NCI-H2107 treated with DMSO at 0.1 percent for 48 hours (cell line): ENCODE results near the gene CFAP20.
A peak's percentile ranks its signal among the peaks of the same experiment; 100 is the strongest.

Experiments used
- DNase-seq: peaks from one replicate; lab custom pipeline; 2025; ENCODE audit not compliant: unreplicated experiment; lab: John Stamatoyannopoulos, UW

Gene CFAP20

DNA sequence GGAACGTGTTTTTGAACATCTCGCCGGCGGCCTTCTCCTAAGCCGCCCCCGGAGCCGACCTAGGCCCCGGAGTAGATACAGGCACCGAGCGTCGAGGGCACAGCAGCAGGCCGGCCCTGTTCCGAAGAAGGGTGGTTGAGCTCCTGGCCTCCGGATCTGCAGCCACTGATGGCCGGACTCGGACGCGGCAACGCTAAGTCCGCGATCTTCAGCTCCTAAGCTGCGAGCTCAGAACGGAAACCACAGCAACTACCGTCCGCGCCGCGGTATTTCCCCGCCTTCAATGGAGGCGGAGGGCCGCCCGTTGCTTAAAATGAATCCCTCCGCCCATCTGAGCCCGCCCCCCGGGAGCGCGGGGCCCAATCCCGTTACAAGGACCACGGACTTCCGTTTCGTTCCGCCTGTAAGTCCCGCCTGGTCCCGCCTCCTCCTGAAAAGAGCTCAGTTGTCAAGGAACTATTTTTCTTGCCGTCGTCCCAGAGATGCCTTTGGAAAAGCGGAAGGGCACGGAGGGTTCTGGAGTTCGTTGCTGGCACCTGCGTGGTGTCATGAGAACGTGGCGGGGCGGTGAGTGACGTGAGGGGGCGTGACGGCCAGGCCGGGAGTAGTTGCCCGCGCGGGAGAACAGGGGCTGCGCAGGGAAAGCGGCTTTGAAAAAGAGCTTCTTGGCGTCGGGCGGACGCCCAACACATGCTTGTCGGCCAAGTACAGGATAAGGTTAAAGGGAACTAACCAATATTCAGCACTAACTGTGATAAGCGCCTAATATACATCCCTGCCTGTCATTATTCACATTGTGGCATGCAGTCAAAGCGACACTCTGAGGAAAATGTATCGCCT lies at the start of gene CFAP20:
TSS of gene CFAP20 (minus strand) at position 285 of the 840 bp plus-strand sequence. CDS start at position 19, 266 bp downstream.
- DNase-seq: peak; percentile 98

DNA sequence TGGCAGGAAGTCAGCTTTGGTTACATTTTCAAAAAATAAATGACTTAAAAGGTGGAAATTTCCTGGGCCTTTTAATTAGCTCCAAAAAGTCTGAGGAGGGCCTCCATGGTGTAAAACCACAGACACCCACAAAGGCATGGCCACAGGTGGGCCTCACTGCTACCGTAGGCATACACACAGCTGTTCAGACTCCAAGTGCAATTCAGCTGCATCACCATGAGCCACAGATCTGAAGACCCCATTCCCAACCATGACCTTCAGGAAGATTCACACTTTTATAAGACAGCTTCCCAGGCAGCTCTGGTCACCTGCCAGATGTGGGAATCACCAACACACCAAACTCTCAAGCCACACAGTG lies 48.2 kb upstream of the CFAP20 start:
- no peak for DNase-seq

DNA sequence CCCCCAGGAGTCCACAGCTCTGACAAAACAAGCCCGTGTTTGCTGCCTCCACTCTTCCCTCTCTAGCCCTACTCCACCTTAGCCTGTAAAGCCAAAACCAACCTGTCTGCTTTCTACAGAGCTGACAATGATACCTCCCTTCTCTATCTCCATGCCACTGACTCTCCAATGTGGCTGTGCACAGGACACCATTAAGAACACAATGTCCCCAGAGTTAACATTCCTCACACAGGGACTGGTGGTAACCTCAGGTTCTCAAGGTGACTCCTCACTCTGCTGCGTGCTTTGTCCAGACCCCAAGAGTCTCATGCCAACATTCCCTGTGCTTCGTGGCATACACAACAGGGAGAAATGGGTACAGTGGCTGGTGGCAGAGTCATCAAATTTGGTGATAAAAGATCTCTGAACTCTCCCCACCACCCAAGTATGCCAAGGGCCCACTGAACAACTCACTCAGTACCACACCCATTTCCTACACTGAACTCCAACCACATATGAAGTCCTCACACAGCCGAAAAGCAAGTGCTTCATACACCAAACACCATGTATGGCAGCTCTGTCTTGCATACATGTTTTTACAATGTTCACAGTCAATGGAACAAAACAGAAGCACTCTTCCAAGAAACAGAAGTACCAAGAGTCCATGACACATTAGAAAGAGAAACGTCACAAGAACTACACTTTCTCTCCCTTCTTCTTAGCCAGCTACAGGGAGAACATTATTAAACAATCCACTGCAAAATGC lies 47.6 kb upstream of the CFAP20 start:
- no peak for DNase-seq

DNA sequence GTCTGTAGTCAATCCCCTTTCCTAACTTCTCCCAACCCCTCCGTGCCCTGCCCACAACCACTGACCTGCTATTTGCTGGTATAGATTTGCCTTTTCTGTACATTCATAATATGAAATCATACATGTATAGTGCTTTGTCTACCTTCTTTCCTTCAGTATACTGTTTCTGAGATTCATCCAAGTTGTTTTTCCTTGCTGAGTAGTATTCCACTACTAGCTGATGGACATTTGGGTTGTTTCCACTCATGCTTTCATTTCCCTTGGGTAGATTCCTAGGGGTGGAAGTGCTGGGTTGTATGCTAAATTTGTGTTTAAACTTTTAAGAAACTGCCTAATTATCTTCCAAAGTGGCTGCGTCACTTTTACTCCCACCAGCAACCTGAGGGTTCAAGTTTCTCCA lies 41.0 kb upstream of the CFAP20 start:
- no peak for DNase-seq

DNA sequence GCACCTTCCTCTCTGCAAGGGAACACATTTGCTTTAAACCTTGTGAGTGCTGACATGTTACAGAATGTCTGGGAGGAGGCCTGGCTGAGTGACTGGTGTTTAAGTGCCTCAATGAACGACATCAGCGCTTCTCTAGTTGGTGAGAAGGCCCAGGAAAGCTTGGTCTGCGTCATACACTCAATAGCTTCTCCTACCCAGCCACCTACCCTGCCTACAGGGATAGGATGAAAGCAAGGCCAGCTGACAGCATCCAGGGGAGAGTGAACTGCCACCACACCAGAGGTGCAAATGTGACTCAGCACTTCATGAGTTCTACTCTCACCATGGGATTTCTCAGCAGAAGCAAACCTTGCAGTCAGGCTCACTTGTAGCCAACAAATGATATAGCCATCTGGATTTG lies 31.7 kb upstream of the CFAP20 start:
- no peak for DNase-seq

DNA sequence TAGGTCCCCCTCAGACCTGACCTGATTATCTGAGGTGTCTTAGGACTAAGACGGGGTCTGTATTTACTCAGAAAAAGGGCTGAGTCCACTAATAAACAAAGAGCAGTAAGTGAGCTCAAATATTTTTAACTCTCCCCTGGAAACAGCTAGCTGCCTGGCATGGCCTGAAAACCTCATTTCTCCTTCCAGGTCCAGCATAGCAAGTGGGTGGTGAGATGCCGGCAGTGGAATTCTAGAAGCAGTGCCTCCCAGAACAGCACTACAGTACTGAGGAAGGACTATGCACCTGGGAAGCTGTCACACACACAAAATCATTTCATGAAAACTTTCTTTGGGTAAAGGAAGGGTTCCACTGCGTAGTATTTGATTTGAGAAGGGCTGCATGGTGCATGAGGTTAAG lies 29.5 kb upstream of the CFAP20 start:
- no peak for DNase-seq

DNA sequence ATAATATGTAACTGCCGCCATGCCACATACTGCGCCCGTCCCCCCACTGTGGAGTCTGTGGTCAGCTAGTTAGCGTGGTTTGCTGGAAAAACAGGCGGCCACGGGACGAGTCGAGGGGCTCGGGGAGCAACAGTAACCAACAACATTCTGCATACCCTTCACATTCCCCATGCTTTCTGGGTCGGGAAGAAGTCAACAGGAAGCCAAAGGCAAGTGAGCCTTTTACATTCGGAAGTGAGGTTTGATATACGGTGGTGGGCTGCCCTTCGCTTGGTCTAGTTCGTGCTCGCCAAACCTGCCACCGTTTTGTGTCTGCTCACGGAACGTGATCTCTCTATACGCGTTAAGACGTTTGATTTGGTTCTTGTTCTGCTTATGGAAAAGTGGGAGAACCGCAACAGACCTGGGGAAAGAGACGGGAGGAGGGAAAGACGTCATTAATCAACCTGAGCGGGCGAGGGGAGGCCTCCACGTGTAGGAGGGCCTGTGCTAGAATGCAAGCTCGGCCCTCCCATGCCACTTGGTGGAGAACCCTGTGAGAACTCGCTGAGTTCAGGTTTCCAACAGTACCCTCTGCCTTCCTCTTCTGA lies 28.9 kb upstream of the CFAP20 start:
- DNase-seq: no peak

DNA sequence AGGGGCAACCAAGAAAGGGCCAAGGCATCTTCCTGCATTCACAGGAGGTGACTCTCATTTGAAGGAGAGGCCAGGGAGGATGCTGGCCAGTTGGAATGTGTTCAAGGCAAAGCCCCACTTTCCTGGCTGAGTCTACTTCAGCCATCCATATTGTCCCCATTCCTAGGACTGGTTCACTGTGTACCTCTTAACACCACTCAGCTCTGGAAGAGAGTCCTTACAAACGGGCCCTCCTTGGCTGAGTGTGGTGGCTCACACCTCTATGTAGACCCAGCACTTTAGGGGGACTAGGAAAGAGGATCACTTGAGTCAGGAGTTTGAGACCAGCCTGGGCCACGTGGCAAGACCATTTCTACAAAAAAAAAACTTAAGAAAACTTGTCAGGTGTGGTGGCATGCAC lies 28.1 kb upstream of the CFAP20 start:
- no peak for DNase-seq

DNA sequence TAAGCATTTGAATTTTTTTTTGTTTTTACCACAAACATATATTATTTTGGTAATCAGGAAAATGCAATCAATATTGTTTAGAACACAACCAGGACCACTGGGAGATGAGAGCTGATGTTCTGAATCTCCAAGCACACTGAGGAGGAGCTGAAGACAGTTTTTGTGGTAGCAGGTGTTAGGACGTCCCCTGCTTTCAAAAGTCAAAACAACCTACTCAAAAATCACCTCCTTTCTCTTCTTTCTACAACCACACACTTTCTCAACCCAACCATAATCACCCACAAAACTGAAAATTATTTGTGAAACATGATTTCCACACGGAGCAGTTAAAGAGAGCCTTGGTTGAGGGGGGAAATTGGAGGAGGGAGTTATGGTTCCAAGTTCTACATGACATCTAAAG lies 26.7 kb upstream of the CFAP20 start:
- no peak for DNase-seq

DNA sequence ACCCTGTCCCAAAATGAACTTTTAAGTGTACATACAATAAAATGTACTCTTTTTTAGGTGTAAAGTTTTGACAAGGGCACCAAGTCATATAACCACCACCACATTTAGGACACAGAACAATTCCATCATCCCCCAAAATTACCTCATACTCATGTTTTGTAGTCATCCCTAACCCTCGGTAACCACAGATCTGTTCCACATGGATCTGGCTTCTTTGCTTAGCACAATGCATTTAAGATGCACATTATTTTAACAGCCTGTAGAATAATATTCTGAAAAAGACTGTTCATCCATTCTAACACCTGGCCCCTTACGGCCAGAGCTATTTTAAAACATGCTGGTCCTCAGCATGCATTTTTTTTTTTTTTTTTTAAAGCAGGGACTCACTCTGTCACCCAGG lies 25.2 kb upstream of the CFAP20 start:
- no peak for DNase-seq

DNA sequence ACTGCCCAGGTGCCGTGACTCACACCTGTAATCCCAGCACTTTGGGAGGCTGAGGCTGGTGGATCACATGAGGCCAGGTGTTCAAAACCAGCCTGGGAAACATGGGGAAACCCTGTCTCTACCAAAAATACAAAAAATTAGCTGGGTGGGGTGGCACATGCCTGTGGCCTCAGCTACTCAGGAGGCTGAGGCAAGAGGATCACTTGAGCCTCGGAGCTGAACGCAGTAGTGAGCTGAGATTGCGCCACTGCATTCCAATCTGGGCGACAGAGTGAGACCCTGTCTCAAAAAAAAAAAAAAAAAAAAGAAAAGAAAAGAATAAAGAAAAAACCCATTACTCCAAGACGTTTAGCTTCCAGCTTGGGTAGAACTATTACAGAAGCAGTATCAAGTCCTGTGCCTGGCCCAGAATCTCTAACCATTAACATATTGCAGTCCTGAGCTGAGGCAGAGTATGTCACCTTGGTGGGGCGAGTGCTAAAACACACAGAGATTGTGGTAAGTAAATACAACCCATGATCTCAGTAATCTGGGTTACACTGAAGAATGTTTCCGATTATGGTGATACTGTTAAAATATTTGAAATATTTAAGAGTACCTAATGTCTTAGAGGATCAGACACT lies 23.2 kb upstream of the CFAP20 start:
- DNase-seq: no peak

DNA sequence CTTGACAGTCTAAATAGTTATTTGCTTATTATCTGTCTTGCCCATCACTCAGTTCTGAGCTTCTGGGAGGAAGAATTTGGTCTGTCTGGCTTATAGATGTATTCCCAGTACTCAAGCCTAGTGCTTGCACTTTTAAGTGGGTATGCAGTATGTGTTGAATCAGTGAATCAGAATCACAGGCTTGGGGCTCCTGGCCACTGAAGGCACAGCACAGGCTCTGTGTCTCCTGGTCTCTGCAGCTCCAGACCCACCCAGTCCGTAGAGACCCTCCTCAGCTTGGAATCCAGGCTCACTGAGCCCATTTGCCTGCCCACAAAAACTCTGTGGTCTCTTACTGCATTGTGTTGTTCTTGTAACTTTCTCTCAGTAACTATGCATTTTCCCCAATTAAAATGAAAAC lies 19.3 kb upstream of the CFAP20 start:
- no peak for DNase-seq

DNA sequence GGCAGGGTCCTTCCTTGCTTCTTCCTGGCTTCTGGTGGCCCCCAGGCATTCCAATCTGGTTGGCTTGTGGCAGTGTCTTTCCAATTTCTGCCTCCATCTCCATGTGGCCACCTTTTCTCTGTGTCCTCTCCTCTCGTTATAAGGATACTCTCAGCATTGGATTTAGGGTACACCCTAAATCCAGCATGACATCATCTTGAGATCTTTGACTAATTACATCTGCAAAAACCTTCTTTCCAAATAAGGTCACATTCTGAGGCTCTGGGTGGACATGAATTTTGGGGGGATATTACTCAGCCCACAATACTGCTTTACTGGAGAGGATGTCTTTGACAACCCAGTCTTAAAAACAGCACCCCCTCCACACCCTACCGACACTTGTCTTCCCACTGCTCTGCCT lies 18.9 kb upstream of the CFAP20 start:
- DNase-seq: no peak

DNA sequence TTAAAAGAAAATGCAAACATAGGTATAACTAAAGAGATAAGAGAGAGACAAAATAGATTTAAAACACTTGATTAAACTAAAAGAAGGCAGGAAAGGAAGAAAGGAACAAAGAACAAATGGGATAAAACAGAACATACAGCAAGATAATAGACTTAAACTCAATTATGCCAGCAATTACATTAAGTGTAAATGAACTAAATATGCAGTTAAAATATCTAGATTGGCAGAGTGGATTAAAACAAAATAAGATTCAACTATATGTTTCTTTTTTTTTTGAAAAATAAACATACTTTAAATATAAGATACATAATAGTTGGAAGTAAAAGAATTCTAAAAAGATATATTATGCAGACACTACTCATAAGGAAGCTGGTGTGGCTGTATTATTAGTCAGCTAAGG lies 9.7 kb upstream of the CFAP20 start:
- no peak for DNase-seq

DNA sequence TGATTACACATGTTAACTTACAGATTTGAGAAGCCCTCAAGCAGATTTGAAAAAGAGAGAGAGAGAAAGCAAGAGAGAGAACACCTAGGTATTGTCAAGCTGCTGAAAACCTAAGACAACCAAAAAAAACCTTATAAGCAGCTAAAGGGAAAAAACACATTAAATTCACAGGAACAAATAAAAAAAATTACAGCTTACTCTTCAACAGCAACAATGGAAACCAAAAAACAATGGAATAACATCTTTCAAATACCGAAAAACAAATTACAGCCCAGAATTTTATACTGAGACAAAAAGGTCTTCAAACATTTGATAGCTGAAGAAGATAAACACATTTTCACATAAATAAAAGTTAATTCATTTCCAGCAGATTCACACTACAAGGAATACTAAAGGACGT lies 8.4 kb upstream of the CFAP20 start:
- no peak for DNase-seq

DNA sequence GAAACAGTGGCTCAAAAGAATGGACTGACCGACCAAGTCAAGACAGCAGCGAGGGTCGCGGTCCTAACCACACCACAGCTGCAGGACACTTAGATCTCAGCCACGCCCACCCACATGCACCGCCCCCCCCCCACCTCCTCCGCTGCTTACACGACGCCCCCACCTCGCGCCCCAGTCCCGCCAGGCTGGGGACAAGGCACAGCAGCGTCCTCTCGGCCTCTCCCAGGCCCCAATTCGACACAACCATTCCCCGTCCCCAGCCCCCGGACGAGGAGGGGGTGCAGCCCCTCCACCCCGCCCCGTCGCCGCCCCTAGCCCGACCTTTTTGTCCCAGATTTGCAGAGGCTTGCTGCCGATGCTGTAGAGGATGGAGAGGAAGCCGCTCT lies 477 bp downstream of the CFAP20 start:
- DNase-seq: no peak

DNA sequence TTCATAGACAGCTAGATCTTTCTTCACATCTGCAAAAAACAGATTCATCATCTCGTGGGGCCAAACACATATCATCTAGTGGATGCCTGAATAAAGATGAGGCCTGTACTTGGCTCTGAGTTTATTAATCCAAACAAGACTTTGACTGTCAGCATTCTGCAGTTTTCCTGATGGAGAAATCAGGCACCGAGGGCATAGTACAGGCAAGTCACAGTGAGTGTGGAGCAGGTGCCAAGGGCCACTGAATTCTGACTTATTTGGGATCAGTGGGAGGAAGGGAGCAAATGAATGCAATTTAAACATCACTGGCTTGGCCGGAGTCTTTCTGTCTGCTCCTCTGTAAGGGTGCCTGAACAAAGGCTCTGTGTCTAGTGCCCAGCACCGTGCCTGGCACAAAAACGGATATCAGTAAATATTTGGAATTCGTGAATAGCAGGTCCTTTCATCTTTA lies 975 bp downstream of the CFAP20 start:
- DNase-seq: no peak

DNA sequence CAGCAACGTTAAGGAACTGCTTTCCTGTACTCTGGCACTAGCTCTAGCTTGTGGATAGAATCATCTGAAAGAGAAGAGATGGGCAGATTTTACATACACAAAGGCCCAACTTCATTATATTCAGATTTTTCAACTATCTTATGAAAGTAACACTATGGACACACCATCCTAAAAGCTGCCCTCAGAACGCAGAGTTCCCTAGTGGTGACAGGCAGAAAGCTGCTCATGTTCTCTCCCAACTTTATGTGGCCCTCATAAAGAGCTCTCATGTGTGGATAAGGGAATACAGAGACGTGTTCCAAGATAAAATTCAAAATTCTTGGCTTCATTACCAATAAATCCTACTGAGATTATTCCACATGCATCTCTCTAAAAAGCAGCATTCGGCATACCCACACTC lies 1.5 kb downstream of the CFAP20 start:
- DNase-seq: no peak

DNA sequence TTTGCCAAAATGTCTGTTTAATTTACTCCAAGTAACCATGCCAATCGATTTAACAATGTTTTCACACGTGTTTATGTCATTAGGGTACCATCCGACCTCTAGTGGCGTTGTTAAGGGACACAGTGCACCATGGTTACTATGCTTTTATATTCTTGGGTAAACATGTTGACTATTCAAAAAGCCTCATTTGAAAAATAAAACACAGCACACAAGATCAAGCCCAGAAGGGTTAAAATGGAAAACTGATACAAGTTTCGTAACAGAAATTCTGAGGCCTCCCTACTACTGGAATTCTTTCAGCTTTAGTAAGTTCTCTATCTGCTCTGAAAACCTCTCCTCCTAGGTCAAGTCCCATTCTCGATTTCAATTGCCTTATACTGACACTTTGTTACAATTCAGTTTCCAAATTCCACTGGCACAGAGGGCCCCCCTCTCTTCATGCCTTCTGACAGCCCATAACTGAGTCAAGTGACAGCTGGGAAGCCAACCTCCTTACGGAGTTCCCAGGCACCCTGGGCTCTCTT lies 2.1 kb downstream of the CFAP20 start:
- peak; percentile 18 for DNase-seq

DNA sequence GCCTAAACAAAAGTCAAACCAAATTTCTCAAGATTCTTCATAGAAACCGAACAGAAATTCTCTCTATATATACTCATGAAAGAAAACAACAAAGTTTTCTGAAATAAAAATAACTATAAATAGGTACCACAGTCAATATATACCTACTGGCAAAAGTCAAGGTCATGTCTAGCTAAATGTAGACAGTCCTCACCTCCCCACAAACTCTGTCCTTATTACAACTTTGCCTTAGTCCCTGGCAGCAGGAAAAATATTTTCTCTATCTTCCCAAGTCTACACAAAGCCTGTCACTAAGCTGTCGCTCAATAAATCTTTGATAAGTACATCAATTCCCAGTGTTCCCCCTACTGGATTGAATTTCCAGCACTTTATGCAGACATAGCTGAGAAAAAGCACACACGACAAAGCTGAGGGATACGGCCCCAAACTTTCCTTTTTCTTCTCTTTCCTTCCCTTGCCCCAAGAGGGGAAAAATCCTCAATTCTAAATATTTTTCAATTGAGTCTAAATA lies 2.7 kb downstream of the CFAP20 start:
- DNase-seq: no peak

DNA sequence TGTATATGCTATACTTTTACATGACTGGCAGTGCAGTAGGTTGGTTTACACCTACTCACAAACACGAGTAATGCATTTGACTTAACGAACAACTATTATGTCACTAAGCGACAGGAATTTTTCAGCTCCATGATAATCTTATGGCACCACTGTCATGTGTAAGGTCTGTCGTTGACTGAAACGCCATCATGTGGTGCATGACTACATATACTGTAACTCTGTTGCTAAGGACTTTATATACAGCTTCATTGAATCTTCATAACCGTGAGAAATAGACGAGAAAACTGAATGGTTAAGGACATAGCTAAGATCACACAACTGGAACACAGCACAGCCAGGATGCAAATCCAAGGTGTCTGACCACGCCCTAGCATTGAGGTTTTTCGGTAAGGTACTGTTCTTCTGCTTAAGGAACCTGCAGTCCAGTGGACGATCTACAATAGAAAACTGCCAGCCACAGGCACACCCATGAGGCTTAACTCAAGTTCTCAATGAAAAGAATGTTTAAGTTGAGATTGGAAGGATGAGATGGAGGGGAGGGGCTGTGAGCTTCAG lies 3.3 kb downstream of the CFAP20 start:
- DNase-seq: no peak
